NCI-H460 (cell line): ENCODE data around the gene PPP1R3F. TPM values are rescaled to one million over a fixed set of nuclear protein-coding genes. Genes with fewer than 3 reads are reported as not detected.
"Not testable (repeated sequence)": the region's sequence is repeated elsewhere in the genome, so short reads cannot be mapped to it uniquely, and the experiment has no call there.

Experiments used
- DNase-seq: peaks from one replicate; pipeline ENCODE4 v3.0.0-alpha.2; 2016; ENCODE audit warnings: low read depth; ENCODE audit errors: extremely low read depth
- total RNA-seq: library from RNA; depleted of rRNA; stranded (reverse); fragments of >200 nt; shearing (Covaris generic); gene quantifications from 2 replicates; pipeline ENCODE4 v1.2.3, GENCODE V29; 2014; rRNA removed

Gene PPP1R3F
- total RNA-seq, 1 experiment from 2014 or later = 7.9 TPM

GRCh38 chrX:49309401-49309981 lies 39.9 kb downstream of the PPP1R3F start:
- no peak for DNase-seq

- no peak for DNase-seq
These were observed 40.8 kb downstream of the PPP1R3F start for GRCh38 chrX:49310371-49310770.

- no peak for DNase-seq
These were observed 42.6 kb downstream of the PPP1R3F start for GRCh38 chrX:49312176-49312575.

- DNase-seq = no peak
These were observed 46.5 kb downstream of the PPP1R3F start for GRCh38 chrX:49316085-49316484.

- not testable (repeated sequence) for DNase-seq
These were observed 52.1 kb downstream of the PPP1R3F start, which contains the start of gene GAGE12J for GRCh38 chrX:49321737-49322136. Gene GAGE12J, plus strand, starts transcription at chrX:49322037. Its CDS starts 1,157 bp downstream, at chrX:49323194.

- DNase-seq = not testable (repeated sequence)
These were observed 52.7 kb downstream of the PPP1R3F start for GRCh38 chrX:49322266-49322665.

- not testable (repeated sequence) for DNase-seq
These were observed 54.1 kb downstream of the PPP1R3F start for GRCh38 chrX:49323735-49324134.

- DNase-seq = not testable (repeated sequence)
These were observed 60.8 kb downstream of the PPP1R3F start for GRCh38 chrX:49330421-49330820.

- not testable (repeated sequence) for DNase-seq
These were observed 61.7 kb downstream of the PPP1R3F start, which contains the start of gene GAGE13 for GRCh38 chrX:49331282-49331681. Gene GAGE13, plus strand, starts transcription at chrX:49331582. Its CDS starts 1,156 bp downstream, at chrX:49332738.

GRCh38 chrX:49331841-49332240 lies 62.2 kb downstream of the PPP1R3F start:
- not testable (repeated sequence) for DNase-seq

Other genes with a start within 250 kb of the PPP1R3F start
- gene TFE3, start 226.4 kb upstream of the PPP1R3F start, total RNA-seq = 56.8 and 59.4 TPM in 2 replicates
- gene CCDC120, start 210.8 kb upstream of the PPP1R3F start, total RNA-seq = 0.22 and 0.52 TPM in 2 replicates
- gene PRAF2, start 195.8 kb upstream of the PPP1R3F start, total RNA-seq = 8.1 and 11.1 TPM in 2 replicates
- 85.0 and 104 TPM in 2 replicates for gene WDR45, start 189.9 kb upstream of the PPP1R3F start, total RNA-seq
- gene GPKOW, start 146.1 kb upstream of the PPP1R3F start, total RNA-seq = 30.6 and 31.7 TPM in 2 replicates
- gene MAGIX, start 107.0 kb upstream of the PPP1R3F start, total RNA-seq = 0.89 and 2.4 TPM in 2 replicates
- gene PLP2, start 97.9 kb upstream of the PPP1R3F start, total RNA-seq = 238 and 249 TPM in 2 replicates
- 11.0 and 13.3 TPM in 2 replicates for gene PRICKLE3, start 83.4 kb upstream of the PPP1R3F start, total RNA-seq
- 0.89 and 0.92 TPM in 2 replicates for gene SYP, start 69.6 kb upstream of the PPP1R3F start, total RNA-seq
- gene CACNA1F, start 36.5 kb upstream of the PPP1R3F start, total RNA-seq = 0.05 TPM in 1 of 2 replicates, not detected in the other
- 19.5 and 23.2 TPM in 2 replicates for gene CCDC22, start 34.3 kb upstream of the PPP1R3F start, total RNA-seq
- gene FOXP3, start 5.1 kb upstream of the PPP1R3F start, total RNA-seq = 0.09 and 0.10 TPM in 2 replicates
- not detected in 2 replicates for gene GAGE10, start 33.9 kb downstream of the PPP1R3F start, total RNA-seq
- gene GAGE12J, start 52.2 kb downstream of the PPP1R3F start, total RNA-seq = not detected in 2 replicates
- gene GAGE13, start 61.8 kb downstream of the PPP1R3F start, total RNA-seq = not detected in 2 replicates